HG02938 (cell line): ENCODE measurements around the gene DEF6.
"Not testable (repeated sequence)": the region's sequence is repeated elsewhere in the genome, so short reads cannot be mapped to it uniquely, and the experiment has no call there.

Source experiments
- ATAC-seq: cut with Tn5 transposase; IDR thresholded peaks from one replicate; pipeline ENCODE4 v1.9.1; 2021; ENCODE audit warnings: mild to moderate bottlenecking, moderate library complexity; ENCODE audit not compliant: unreplicated experiment

Gene DEF6

DNA sequence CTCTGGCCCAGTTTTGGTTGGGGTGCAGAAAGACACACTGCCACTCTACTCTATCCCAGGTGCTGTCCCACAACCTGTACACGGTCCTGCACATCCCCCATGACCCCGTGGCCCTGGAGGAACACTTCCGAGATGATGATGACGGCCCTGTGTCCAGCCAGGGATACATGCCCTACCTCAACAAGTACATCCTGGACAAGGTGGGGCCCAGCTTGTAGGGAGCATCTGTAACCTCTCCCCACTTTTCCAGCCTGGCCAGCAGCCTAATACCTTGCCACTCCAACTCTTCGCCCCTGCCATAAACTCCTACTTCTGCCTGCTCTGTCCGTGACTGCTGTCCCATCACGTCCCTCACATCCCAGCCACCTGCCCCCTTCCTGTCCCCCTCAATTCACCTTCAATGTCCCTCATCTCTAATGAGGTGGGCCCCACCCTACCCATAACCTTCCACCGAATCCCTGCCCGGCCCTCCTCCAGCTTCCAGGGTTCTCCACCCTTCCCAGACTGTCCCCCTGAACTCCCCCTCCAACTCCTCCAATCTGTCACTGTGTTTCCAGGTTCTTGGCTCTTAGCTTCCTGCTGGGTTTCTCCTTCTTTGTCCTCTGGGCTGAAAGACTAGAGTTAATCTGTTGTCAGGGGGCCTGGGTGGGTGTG, 12.1 kb downstream of the DEF6 start:
- no peak for ATAC-seq

DNA sequence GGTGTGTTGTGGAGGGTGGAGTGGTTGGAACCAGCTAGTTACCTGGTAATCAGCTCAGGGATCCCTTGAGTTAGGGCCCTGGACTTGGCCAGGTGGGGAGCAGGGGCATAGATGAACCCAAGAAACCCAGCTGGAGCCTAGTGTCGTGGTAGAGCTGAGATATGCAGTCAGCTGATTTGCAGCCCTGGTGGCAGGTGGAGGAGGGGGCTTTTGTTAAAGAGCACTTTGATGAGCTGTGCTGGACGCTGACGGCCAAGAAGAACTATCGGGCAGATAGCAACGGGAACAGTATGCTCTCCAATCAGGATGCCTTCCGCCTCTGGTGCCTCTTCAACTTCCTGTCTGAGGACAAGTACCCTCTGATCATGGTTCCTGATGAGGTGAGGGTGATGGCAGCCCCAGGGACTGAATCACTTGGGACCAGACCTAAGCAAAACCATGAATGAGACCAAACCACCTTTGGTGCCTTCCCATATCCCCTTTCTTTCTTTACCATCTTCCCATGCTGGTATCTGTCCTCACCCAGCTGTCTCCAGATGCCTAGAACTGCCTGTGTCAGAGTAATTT, 12.7 kb downstream of the DEF6 start:
- no peak for ATAC-seq

- no peak for ATAC-seq
Measured at GRCh38 chr6:35311390-35312075, 13.9 kb downstream of the DEF6 start.

GRCh38 chr6:35312076-35312800, 14.6 kb downstream of the DEF6 start:
- no peak for ATAC-seq

DNA sequence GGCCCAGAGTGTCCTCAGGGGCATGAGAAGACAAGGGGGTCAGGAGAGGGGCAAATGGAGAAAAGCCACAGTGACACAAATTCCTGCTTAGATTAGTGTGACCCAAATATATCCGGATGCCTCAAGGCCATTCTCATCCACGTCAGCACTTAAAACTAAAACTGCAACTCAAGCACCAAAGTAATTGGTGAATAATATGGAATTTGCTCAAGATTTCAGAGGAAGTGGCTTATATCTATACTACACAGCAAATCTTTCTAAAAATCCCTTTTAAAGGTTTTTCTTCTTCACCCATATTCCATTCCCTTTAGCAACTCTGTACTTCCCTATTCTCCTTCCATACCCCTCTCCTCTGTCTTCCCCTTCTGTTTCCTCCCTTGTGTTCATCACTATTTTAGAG, 15.2 kb downstream of the DEF6 start:
- ATAC-seq, result no peak

GRCh38 chr6:35317483-35318195, 20.0 kb downstream of the DEF6 start:
- no peak for ATAC-seq

DNA sequence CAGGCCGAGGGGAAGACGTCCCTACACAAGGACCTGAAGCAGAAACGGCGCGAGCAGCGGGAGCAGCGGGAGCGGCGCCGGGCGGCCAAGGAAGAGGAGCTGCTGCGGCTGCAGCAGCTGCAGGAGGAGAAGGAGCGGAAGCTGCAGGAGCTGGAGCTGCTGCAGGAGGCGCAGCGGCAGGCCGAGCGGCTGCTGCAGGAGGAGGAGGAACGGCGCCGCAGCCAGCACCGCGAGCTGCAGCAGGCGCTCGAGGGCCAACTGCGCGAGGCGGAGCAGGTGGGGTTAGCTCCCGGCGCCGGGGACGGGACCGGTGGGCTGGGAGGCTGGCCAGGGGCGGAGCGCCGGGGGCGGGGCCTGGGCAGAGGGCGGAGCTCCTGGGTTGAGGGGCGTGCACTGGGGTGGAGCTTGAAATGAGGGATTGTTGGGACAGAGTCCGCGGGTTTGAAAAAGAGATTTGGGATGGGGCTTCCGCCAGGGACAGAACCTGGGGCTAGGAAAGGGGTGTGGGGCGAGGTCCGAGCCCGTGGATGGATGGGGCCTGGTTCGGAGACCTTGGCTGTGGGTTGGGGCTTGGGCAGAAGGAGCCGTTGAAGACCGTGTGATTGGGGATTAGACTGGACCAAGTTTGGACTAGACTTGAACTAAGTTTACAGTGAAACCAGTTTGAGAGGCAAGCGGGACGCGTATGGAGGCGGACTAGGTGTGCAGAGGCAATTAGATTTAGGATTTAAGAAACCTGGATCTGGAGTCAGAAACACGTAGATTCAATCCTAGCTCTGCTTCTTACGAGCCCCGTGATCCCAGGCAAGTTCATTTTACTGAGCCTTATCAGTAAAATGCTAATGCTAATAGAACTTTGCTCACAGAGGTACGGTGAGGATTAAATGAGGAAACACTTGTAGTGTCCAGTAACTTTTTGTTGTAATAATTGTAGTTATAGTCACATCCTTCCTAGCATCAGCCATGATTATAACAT, 20.9 kb downstream of the DEF6 start:
- no peak for ATAC-seq

GRCh38 chr6:35319346-35320030, 21.9 kb downstream of the DEF6 start:
- ATAC-seq, result no peak

DNA sequence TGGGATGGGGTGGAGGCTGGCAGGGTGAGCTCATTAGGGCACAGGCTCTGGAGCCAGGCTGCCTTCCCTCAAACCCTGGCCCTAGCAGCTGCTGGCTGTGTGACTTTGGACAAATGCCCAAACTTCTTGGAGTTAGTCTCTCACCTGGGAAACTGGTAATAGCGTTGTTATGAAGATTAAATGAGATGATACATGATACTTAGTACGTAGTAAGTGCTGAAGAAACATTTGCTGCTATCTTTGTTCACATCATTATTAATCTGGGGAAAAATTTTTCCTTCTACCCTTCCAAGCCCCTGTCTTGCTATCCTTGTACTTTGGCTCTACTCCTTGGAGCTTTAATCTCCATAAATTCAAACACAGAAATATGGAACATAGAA, 22.4 kb downstream of the DEF6 start:
- ATAC-seq, result no peak

GRCh38 chr6:35321091-35321490, 23.5 kb downstream of the DEF6 start:
- ATAC-seq, result no peak

DNA sequence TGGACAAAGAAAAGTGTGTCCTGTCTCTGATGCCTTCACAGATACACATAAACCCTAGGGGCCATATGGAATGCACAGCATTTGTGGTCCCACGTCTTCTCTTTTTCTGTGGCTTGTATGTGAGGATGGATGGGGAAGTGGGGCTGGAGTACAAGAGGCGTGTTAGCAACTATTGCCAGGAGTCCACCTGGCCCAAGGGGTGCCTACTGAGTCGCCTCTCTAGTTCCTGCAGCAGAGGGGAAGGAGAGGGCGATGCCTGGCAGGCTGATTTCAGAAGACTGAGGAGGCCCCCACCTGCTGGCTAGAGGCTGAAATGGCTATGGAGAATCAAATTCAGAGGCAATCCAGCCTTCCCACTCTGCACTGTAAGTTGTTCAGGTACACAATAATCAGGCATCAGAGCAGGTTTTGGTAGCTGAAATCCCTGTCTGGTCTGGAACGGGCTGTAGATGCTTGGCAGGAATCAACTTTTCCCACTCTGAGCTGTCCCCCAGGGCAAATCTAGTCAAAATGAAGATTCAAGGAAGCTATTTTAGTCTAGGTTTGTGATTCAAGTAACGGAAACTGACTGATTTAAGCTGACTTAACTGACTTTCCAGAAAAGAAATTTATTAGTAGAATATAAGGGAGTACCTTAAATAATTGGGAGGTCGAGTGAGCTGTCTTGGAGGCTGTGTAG, 29.9 kb downstream of the DEF6 start:
- ATAC-seq, result no peak

GRCh38 chr6:35328108-35328723, 30.6 kb downstream of the DEF6 start:
- no peak for ATAC-seq

- ATAC-seq, result not testable (repeated sequence)
Measured at GRCh38 chr6:35328965-35329364, 31.3 kb downstream of the DEF6 start.

- ATAC-seq, result no peak
Measured at GRCh38 chr6:35330541-35331119, 33.0 kb downstream of the DEF6 start.

GRCh38 chr6:35332074-35332887, 34.7 kb downstream of the DEF6 start:
- ATAC-seq, result not testable (repeated sequence)

DNA sequence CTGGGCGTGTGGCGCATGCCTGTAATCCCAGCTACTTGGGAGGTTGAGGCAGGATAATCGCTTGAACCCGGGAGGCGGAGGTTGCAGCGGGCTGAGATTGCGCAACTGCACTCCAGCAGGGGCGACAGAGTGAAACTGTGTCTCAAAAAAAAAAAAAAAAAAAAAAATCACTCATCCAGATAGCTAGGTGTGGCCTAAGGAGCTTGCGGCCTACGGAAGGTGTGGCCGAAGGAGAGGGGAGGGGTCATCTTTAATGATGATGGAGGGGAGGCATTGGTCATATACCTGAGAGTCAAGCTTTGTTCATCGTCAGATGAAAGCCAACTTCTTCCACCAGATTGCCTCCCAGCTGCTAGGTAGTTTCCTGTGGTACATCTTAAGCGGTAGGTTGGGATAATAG, 43.9 kb downstream of the DEF6 start:
- ATAC-seq, result no peak
